ENCODE measurements around the gene ZNRF1.

- TF ChIP-seq CREB1 (IDR thresholded peaks at IDR 0.05; ENCODE audit: low read depth) (no peak), TAF1 (IDR thresholded peaks at IDR 0.05; ENCODE audit: low read depth) (no peak), YY1 (IDR thresholded peaks at IDR 0.05; ENCODE audit: low read depth) (no peak)
- TF ChIP-seq, protein P1, sequence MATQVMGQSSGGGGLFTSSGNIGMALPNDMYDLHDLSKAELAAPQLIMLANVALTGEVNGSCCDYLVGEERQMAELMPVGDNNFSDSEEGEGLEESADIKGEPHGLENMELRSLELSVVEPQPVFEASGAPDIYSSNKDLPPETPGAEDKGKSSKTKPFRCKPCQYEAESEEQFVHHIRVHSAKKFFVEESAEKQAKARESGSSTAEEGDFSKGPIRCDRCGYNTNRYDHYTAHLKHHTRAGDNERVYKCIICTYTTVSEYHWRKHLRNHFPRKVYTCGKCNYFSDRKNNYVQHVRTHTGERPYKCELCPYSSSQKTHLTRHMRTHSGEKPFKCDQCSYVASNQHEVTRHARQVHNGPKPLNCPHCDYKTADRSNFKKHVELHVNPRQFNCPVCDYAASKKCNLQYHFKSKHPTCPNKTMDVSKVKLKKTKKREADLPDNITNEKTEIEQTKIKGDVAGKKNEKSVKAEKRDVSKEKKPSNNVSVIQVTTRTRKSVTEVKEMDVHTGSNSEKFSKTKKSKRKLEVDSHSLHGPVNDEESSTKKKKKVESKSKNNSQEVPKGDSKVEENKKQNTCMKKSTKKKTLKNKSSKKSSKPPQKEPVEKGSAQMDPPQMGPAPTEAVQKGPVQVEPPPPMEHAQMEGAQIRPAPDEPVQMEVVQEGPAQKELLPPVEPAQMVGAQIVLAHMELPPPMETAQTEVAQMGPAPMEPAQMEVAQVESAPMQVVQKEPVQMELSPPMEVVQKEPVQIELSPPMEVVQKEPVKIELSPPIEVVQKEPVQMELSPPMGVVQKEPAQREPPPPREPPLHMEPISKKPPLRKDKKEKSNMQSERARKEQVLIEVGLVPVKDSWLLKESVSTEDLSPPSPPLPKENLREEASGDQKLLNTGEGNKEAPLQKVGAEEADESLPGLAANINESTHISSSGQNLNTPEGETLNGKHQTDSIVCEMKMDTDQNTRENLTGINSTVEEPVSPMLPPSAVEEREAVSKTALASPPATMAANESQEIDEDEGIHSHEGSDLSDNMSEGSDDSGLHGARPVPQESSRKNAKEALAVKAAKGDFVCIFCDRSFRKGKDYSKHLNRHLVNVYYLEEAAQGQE (IDR thresholded peaks at IDR 0.05; ENCODE audit: low read depth): no peak
Measured at GRCh38 chr16:74987027-74987681, 11.7 kb upstream of the ZNRF1 start.

Data from Ishikawa (cell line).